Measurements from ENCODE around the gene TBC1D10A.

Gene TBC1D10A

DNA sequence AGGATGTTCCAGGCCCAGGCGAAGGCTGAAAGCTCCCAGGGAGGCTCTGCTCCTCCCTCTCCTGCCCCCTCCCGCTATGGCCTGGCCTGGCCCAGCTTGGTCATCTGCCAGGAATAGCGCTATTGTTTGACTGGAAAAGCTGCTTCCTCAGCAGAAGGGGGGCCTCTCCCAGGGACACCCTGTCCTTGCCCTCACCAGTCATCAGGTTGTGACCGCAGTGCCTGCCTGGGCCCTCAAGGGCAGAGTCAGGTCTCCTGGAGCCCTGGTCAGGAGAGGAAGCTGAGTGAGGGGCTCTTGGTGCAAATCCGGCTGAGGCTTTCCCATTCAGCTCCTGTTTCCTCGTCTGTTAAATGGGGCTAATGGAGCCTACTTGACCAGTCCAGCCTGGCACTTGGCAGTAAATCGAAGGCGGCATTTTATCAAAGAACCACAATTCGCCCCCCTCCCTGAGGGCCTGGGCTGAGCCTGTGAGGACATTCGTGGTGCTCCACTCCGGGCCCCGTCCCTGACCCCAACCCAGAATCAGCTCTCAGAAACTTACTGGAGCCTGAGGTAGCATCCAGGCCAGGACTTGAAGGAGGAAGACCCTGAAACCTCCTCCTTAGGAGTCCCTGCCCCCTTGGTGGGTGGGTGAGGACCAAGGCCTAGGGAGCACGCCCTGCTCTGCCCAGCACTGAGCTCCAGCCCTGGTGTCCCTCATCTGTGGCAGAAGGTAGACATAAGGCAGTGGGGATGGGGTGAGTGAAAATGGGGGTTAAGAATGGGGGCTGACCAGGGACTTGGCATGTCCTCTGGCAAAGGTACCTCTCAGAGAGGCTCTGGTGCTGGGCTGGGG, 35.5 kb downstream of the TBC1D10A start:
- Histone ChIP-seq H3K9me3 (replicated peaks in 1 of 11) (no peaks in the 10 kb centered on the region), H3K4me2 (peak overlapping the region; percentile 96 to 100 (median 99)), H3K9ac (peak overlapping the region; percentile 49 to 83 (median 76); a peak in 19 of 22 replicates), H3K36me3 (peaks cover 19 to 47% (median 44%) of the 10 kb centered on the region in 11 experiments; a peak in 21 of 22 replicates), H3K4me3 (peak overlapping the region in 2 of 10 experiments; percentile 22 to 26; a peak in 3 of 20 replicates), H3K27ac (peak overlapping the region; percentile 12 to 89 (median 78); a peak in 19 of 22 replicates), H4K20me1 (peaks cover 0 to 41% (median 0%) of the 10 kb centered on the region in 11 experiments; a peak in 4 of 22 replicates), H3K4me1 (peaks cover 53 to 88% (median 78%) of the 10 kb centered on the region in 10 experiments), H3K27me3 (no peaks in the 10 kb centered on the region)
- TF ChIP-seq Cebpa-rat (IDR thresholded peaks at IDR 0.05): no peak

DNA sequence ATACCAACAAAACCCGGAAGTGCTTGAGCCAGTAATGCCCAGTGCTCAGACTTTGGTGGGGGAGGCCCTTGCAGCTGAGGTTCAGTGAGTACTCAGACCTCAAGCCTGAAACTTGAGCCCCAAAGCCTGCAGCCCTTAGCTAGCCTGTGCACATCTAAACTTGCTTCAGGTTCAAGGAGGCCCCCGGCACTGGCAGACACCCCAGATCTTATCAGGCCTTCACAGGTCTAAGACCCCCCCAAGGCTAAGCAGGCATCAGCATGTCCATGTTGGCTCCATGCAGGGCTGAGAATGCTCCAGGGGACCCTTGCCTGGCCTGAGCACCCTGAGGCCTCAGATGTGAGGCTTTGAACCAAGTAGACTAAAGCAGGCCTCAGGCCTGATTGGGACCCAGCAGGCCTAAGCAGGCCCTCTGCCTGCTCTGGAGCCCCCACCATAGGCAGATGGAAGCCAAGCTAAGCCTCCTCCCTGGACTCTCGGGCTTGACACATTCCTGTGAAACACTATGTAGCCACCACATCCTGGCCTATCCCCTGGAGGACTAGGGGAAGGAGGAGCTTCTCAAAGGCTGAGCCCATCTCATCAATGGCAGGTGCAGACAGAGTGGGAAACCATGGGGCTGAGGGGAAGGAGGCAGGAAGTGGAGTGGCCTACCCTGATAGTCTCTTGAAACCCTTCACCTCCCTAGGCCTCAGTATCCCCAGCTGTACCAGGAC, 36.2 kb downstream of the TBC1D10A start:
- H3K4me3 ChIP-seq: peak overlapping the region in 7 of 10 experiments; percentile 69 to 80 (median 73); a peak in 10 of 20 replicates
- H4K20me1 ChIP-seq: peaks cover 0 to 34% (median 0%) of the 10 kb centered on the region in 11 experiments; a peak in 3 of 22 replicates
- no peaks in the 10 kb centered on the region for H3K9me3 ChIP-seq (replicated peaks in 1 of 11)
- H3K9ac ChIP-seq: peak overlapping the region; percentile 49 to 83 (median 76); a peak in 20 of 22 replicates
- peak overlapping the region; percentile 96 to 100 (median 99) for H3K4me2 ChIP-seq
- peak overlapping the region; percentile 12 to 89 (median 78); a peak in 20 of 22 replicates for H3K27ac ChIP-seq
- H3K27me3 ChIP-seq: no peaks in the 10 kb centered on the region
- peaks cover 58 to 89% (median 74%) of the 10 kb centered on the region in 10 experiments for H3K4me1 ChIP-seq
- no peak for TF ChIP-seq Cebpa-rat (IDR thresholded peaks at IDR 0.05)
- H3K36me3 ChIP-seq: peaks cover 19 to 40% (median 36%) of the 10 kb centered on the region in 11 experiments; a peak in 21 of 22 replicates

GRCh38 chr22:30289980-30290313, 36.8 kb downstream of the TBC1D10A start:
- H4K20me1 ChIP-seq: peaks cover 0 to 29% (median 0%) of the 10 kb centered on the region in 11 experiments; a peak in 3 of 22 replicates
- peak overlapping the region; percentile 96 to 100 (median 99) for H3K4me2 ChIP-seq
- peaks cover 64 to 89% (median 70%) of the 10 kb centered on the region in 10 experiments for H3K4me1 ChIP-seq
- H3K27ac ChIP-seq: peak overlapping the region in 10 of 11 experiments; percentile 48 to 89 (median 80); a peak in 20 of 22 replicates
- peak overlapping the region; percentile 61 to 82 (median 73); a peak in 17 of 20 replicates for H3K4me3 ChIP-seq
- H3K9me3 ChIP-seq (replicated peaks in 1 of 11): no peaks in the 10 kb centered on the region
- H3K27me3 ChIP-seq: no peaks in the 10 kb centered on the region
- peak overlapping the region; percentile 49 to 83 (median 76); a peak in 20 of 22 replicates for H3K9ac ChIP-seq
- H3K36me3 ChIP-seq: peaks cover 19 to 40% (median 32%) of the 10 kb centered on the region in 11 experiments; a peak in 21 of 22 replicates
- TF ChIP-seq Cebpa-rat (IDR thresholded peaks at IDR 0.05): no peak

GRCh38 chr22:30289141-30289979, 37.4 kb downstream of the TBC1D10A start, which contains the start of gene CASTOR1:
Gene CASTOR1, minus strand, starts transcription at chr22:30289505. Its CDS starts 8 bp downstream, at chr22:30289497.
- Histone ChIP-seq H3K9ac (peak within 1 kb of the TSS; percentile 70 to 87 (median 81)), H3K4me1 (peaks cover 62 to 91% (median 71%) of the 10 kb centered on the region in 10 experiments), H3K27me3 (no peaks in the 10 kb centered on the region), H3K4me3 (peak within 1 kb of the TSS; percentile 61 to 82 (median 73)), H3K4me2 (peak within 1 kb of the TSS; percentile 96 to 100 (median 99)), H3K9me3 (replicated peaks in 1 of 11) (no peaks in the 10 kb centered on the region), H3K27ac (peak within 1 kb of the TSS; percentile 36 to 89 (median 78); a peak in 20 of 22 replicates), H3K36me3 (peaks cover 17 to 36% (median 27%) of the 10 kb centered on the region in 11 experiments; a peak in 21 of 22 replicates), H4K20me1 (peaks cover 0 to 26% (median 0%) of the 10 kb centered on the region in 11 experiments; a peak in 3 of 22 replicates)
- no peak for TF ChIP-seq Cebpa-rat (IDR thresholded peaks at IDR 0.05)

GRCh38 chr22:30288419-30289140, 38.2 kb downstream of the TBC1D10A start:
- peak overlapping the region; percentile 61 to 82 (median 73) for H3K4me3 ChIP-seq
- peak overlapping the region; percentile 70 to 87 (median 81) for H3K9ac ChIP-seq
- H4K20me1 ChIP-seq: peaks cover 0 to 18% (median 0%) of the 10 kb centered on the region in 11 experiments; a peak in 3 of 22 replicates
- TF ChIP-seq Cebpa-rat (IDR thresholded peaks at IDR 0.05): no peak
- no peaks in the 10 kb centered on the region for H3K9me3 ChIP-seq (replicated peaks in 1 of 11)
- peak overlapping the region; percentile 96 to 100 (median 99) for H3K4me2 ChIP-seq
- H3K27me3 ChIP-seq: no peaks in the 10 kb centered on the region
- peaks cover 62 to 91% (median 77%) of the 10 kb centered on the region in 10 experiments for H3K4me1 ChIP-seq
- H3K36me3 ChIP-seq: peaks cover 9 to 29% (median 19%) of the 10 kb centered on the region in 11 experiments; a peak in 21 of 22 replicates
- peak overlapping the region; percentile 36 to 89 (median 78); a peak in 20 of 22 replicates for H3K27ac ChIP-seq

- H3K4me2 ChIP-seq: peak overlapping the region; percentile 96 to 100 (median 99)
- peak overlapping the region in 5 of 11 experiments; percentile 33 to 87 (median 83); a peak in 11 of 22 replicates for H3K9ac ChIP-seq
- no peaks in the 10 kb centered on the region for H3K27me3 ChIP-seq
- TF ChIP-seq Cebpa-rat (IDR thresholded peaks at IDR 0.05): no peak
- H3K27ac ChIP-seq: peak overlapping the region in 1 of 11 experiments; percentile 66; a peak in 1 of 22 replicates
- H3K4me1 ChIP-seq: peaks cover 62 to 92% (median 81%) of the 10 kb centered on the region in 10 experiments
- peaks cover 3 to 21% (median 12%) of the 10 kb centered on the region in 11 experiments; a peak in 20 of 22 replicates for H3K36me3 ChIP-seq
- H3K4me3 ChIP-seq: peak overlapping the region in 6 of 10 experiments; percentile 69 to 82 (median 78); a peak in 9 of 20 replicates
- peaks cover 0 to 15% (median 0%) of the 10 kb centered on the region in 11 experiments; a peak in 1 of 22 replicates for H4K20me1 ChIP-seq
- no peaks in the 10 kb centered on the region for H3K9me3 ChIP-seq (replicated peaks in 1 of 11)
These were observed 38.9 kb downstream of the TBC1D10A start for GRCh38 chr22:30287648-30288418.
